SU-DHL-6 (cell line): ENCODE results near the gene PREX1.

Experiments used
- H2AFZ ChIP-seq: fragments of 200-600 bp; sonication (generic); 2 replicates; pipeline ENCODE4 v1.6.1; 2014; ENCODE audit warnings: low read depth, mild to moderate bottlenecking, moderate library complexity, mixed read lengths, antibody characterized with exemption, low read length; ENCODE audit not compliant: severe bottlenecking
- H3F3A ChIP-seq: fragments of 200-600 bp; shearing (Covaris generic); 2 replicates; pipeline ENCODE4 v1.6.0; 2016; ENCODE audit warnings: antibody characterized with exemption, mild to moderate bottlenecking; ENCODE audit not compliant: insufficient read depth
- H3K27ac ChIP-seq: fragments of 200-600 bp; sonication (generic); 2 replicates; pipeline ENCODE4 v1.5.1; 2016; ENCODE audit warnings: low read depth, mild to moderate bottlenecking, low read length, moderate library complexity, mixed read lengths
- H3K27me3 ChIP-seq: fragments of 200-600 bp; sonication (generic), shearing (Covaris generic); 2 replicates; pipeline ENCODE4 v1.6.0; 2014; ENCODE audit warnings: mild to moderate bottlenecking, low read length
- H3K36me3 ChIP-seq: fragments of 200-600 bp; sonication (generic); 2 replicates; pipeline ENCODE4 v1.6.1; 2014; ENCODE audit warnings: mild to moderate bottlenecking, low read length, mixed read lengths
- H3K4me2 ChIP-seq: fragments of 300-600, 200-600 bp; shearing (Covaris generic), sonication (generic); 2 replicates; pipeline ENCODE4 v1.6.0; 2014; ENCODE audit warnings: low read length, low read depth, mild to moderate bottlenecking; ENCODE audit not compliant: poor library complexity, severe bottlenecking
- H3K4me3 ChIP-seq: fragments of 200-600 bp; sonication (generic); 2 replicates; pipeline ENCODE4 v1.5.1; 2014; ENCODE audit warnings: antibody characterized with exemption, low read length, mild to moderate bottlenecking, mixed read lengths; ENCODE audit not compliant: insufficient read depth, poor library complexity, severe bottlenecking
- H3K79me2 ChIP-seq: fragments of 200-600 bp; sonication (generic); 2 replicates; pipeline ENCODE4 v1.6.1; 2014; ENCODE audit warnings: mild to moderate bottlenecking, low read length, moderate library complexity; ENCODE audit not compliant: insufficient read depth
- H3K9ac ChIP-seq: fragments of 200-600 bp; sonication (generic); 2 replicates; pipeline ENCODE4 v1.7.0; 2014; ENCODE audit warnings: mild to moderate bottlenecking, low read length
- H3K9me2 ChIP-seq: fragments of 200-600 bp; sonication (generic); replicated peaks from 2 replicates; pipeline ENCODE4 v1.6.1; 2014; ENCODE audit warnings: low read length; ENCODE audit not compliant: insufficient read depth
- H3K9me3 ChIP-seq: fragments of 200-600 bp; sonication (generic); 2 replicates; pipeline ENCODE4 v1.6.1; 2014; ENCODE audit warnings: low read length, mixed read lengths; ENCODE audit not compliant: insufficient read depth
- H4K20me1 ChIP-seq: fragments of 200-600 bp; sonication (generic); 2 replicates; pipeline ENCODE4 v1.6.1; 2014; ENCODE audit warnings: low read depth, mild to moderate bottlenecking, antibody characterized with exemption, low read length, moderate library complexity, mixed read lengths
- EZH2phosphoT487 ChIP-seq: fragments of 200-600 bp; sonication (generic), shearing (Covaris generic); conservative IDR thresholded peaks from 2 replicates; pipeline ENCODE4 v1.6.1; 2018; ENCODE audit warnings: mild to moderate bottlenecking, antibody characterized with exemption, low read length, moderate library complexity, mixed read lengths
- TF ChIP-seq, protein P1 (sequence below): fragments of 200-600 bp; sonication (generic); IDR thresholded peaks from one replicate; pipeline ENCODE4 v1.5.1; 2017; ENCODE audit warnings: antibody characterized with exemption, mild to moderate bottlenecking, low read length, moderate library complexity; ENCODE audit not compliant: insufficient read depth, poor library complexity, severe bottlenecking

Gene PREX1

DNA sequence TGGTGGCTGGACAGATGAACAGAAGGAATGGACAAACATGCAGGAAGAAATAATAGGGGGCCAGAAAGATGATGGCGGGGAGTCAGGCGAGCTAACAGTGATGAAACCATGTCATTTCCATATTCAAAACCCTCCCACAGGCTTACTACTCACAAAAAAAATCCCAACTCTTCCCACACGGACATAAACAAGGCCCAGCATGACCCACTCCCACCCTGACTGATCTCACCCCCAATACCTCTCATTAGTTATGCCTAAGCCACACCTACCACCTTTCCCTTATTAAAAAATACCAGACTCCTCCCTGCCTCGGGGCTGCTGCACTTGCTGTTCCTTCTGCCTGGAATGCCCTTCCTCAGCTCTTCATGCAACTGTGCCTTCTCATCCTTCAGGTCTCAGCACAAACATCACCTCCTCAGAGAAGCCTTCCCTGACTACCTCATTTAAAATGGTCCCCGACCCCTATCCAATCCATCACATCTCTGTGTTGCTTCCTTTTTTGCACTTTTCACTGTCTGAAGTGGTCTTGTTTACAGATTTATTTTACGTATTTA is 145.8 kb downstream of the PREX1 start:
- TF ChIP-seq, protein P1, sequence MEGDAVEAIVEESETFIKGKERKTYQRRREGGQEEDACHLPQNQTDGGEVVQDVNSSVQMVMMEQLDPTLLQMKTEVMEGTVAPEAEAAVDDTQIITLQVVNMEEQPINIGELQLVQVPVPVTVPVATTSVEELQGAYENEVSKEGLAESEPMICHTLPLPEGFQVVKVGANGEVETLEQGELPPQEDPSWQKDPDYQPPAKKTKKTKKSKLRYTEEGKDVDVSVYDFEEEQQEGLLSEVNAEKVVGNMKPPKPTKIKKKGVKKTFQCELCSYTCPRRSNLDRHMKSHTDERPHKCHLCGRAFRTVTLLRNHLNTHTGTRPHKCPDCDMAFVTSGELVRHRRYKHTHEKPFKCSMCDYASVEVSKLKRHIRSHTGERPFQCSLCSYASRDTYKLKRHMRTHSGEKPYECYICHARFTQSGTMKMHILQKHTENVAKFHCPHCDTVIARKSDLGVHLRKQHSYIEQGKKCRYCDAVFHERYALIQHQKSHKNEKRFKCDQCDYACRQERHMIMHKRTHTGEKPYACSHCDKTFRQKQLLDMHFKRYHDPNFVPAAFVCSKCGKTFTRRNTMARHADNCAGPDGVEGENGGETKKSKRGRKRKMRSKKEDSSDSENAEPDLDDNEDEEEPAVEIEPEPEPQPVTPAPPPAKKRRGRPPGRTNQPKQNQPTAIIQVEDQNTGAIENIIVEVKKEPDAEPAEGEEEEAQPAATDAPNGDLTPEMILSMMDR, result no peak
- TF ChIP-seq EZH2phosphoT487, result no peak
- no peak overlapping the region for H3K9ac ChIP-seq
- H3K9me3 ChIP-seq, result no peaks in the 10 kb centered on the region
- no peaks in the 10 kb centered on the region for H3K36me3 ChIP-seq
- H3K4me2 ChIP-seq, result no peak overlapping the region
- H3K9me2 ChIP-seq, result no peaks in the 10 kb centered on the region
- H3K27me3 ChIP-seq, result no peaks in the 10 kb centered on the region
- no peak overlapping the region for H2AFZ ChIP-seq
- no peaks in the 10 kb centered on the region for H3K79me2 ChIP-seq
- H3K4me3 ChIP-seq, result no peak overlapping the region
- no peak overlapping the region for H3K27ac ChIP-seq
- no peaks in the 10 kb centered on the region for H4K20me1 ChIP-seq
- no peaks in the 10 kb centered on the region for H3F3A ChIP-seq

- H4K20me1 ChIP-seq, result no peaks in the 10 kb centered on the region
- H3K9me3 ChIP-seq, result no peaks in the 10 kb centered on the region
- TF ChIP-seq EZH2phosphoT487, result no peak
- TF ChIP-seq, protein P1, result no peak
- H3K79me2 ChIP-seq, result no peaks in the 10 kb centered on the region
- no peak overlapping the region for H3K9ac ChIP-seq
- no peaks in the 10 kb centered on the region for H3K36me3 ChIP-seq
- no peaks in the 10 kb centered on the region for H3K9me2 ChIP-seq
- no peak overlapping the region for H2AFZ ChIP-seq
- H3K4me3 ChIP-seq, result no peak overlapping the region
- no peaks in the 10 kb centered on the region for H3K27me3 ChIP-seq
- no peak overlapping the region for H3K4me2 ChIP-seq
- H3K27ac ChIP-seq, result no peak overlapping the region
- no peaks in the 10 kb centered on the region for H3F3A ChIP-seq
Measured at GRCh38 chr20:48681201-48681872, 146.5 kb downstream of the PREX1 start.

DNA sequence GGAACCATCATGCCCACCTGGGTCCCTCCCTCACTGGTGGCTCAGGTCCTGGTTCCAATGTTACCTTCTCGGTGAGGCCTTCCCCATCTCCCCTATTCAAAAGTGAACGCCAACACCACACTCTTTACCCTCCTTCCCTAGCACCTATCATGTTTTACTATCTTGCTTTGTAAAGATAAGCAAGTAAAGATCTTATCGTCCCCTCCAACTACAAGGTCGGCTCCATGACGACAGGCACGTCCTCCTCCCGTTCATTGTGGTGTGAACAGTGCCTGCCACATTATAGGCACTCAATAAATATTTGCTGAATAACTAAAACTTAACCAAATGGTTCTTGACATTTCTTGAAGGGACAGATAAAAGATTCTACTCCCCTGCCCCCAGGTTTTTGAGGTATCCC is 147.1 kb downstream of the PREX1 start:
- Histone ChIP-seq H3K4me3 (no peak overlapping the region), H4K20me1 (no peaks in the 10 kb centered on the region), H2AFZ (no peak overlapping the region), H3K9me2 (no peaks in the 10 kb centered on the region), H3K79me2 (no peaks in the 10 kb centered on the region), H3K27me3 (no peaks in the 10 kb centered on the region), H3K27ac (no peak overlapping the region), H3K4me2 (no peak overlapping the region), H3K36me3 (no peaks in the 10 kb centered on the region), H3K9ac (no peak overlapping the region), H3F3A (no peaks in the 10 kb centered on the region), H3K9me3 (no peaks in the 10 kb centered on the region)
- TF ChIP-seq, protein P1, result no peak
- no peak for TF ChIP-seq EZH2phosphoT487
